Neural progenitor cell (in vitro differentiated cells): Measurements from ENCODE around the gene SHROOM3. TPM values are rescaled to one million over a fixed set of nuclear protein-coding genes. Genes with fewer than 3 reads are reported as not detected.

Source experiments
- DNase-seq: peaks from one replicate; pipeline ENCODE4 v3.0.0-alpha.2; 2016; ENCODE audit warnings: low spot score
- H2AFZ ChIP-seq: fragments of 200-600 bp; sonication (generic); replicated peaks from 2 replicates; pipeline ENCODE4 v1.6.1; 2016; ENCODE audit warnings: antibody characterized with exemption
- H3F3A ChIP-seq: fragments of 200-600 bp; sonication (generic); 2 replicates; pipeline ENCODE4 v1.6.1; 2016; ENCODE audit warnings: antibody characterized with exemption, low read depth
- H3K27ac ChIP-seq: fragments of 200-600 bp; sonication (generic); 2 replicates; pipeline ENCODE4 v1.5.1; 2016; ENCODE audit warnings: mild to moderate bottlenecking
- H3K27me3 ChIP-seq: fragments of 200-600 bp; sonication (generic); 2 replicates; pipeline ENCODE4 v1.6.1; 2016; ENCODE audit warnings: mild to moderate bottlenecking, moderate library complexity
- H3K36me3 ChIP-seq: fragments of 200-600 bp; sonication (generic); 2 replicates; pipeline ENCODE4 v1.5.1; 2016
- H3K4me1 ChIP-seq: fragments of 200-600 bp; sonication (generic); 2 replicates; pipeline ENCODE4 v1.6.1; 2016; ENCODE audit warnings: mixed run types
- H3K4me2 ChIP-seq: fragments of 200-600 bp; sonication (generic); 2 replicates; pipeline ENCODE4 v1.6.1; 2016
- H3K4me3 ChIP-seq: fragments of 200-600 bp; sonication (generic); 2 replicates; pipeline ENCODE4 v1.5.1; 2016
- H3K79me2 ChIP-seq: fragments of 200-600 bp; sonication (generic); 2 replicates; pipeline ENCODE4 v1.6.1; 2016; ENCODE audit warnings: low read depth
- H3K9ac ChIP-seq: fragments of 200-600 bp; sonication (generic); 2 replicates; pipeline ENCODE4 v1.6.1; 2016
- H3K9me3 ChIP-seq: fragments of 200-600 bp; sonication (generic); 2 replicates; pipeline ENCODE4 v1.5.1; 2016; ENCODE audit warnings: low read depth
- H4K20me1 ChIP-seq: fragments of 200-600 bp; sonication (generic); 2 replicates; pipeline ENCODE4 v1.6.1; 2016; ENCODE audit warnings: low read depth
- H3K27ac Mint-ChIP-seq: 3 replicates; pipeline ENCODE4 v1.8.0; 2021; ENCODE audit warnings: mixed read lengths
- H3K27me3 Mint-ChIP-seq: 2 replicates; pipeline ENCODE4 v1.8.0; 2022; ENCODE audit warnings: low read depth, mild to moderate bottlenecking, inconsistent platforms, moderate library complexity, mixed read lengths; ENCODE audit not compliant: insufficient read depth
- H3K36me3 Mint-ChIP-seq: 3 replicates; pipeline ENCODE4 v1.8.0; 2021; ENCODE audit warnings: mixed read lengths
- H3K4me1 Mint-ChIP-seq: 3 replicates; pipeline ENCODE4 v1.8.0; 2021; ENCODE audit warnings: mixed read lengths
- H3K4me3 Mint-ChIP-seq: 3 replicates; pipeline ENCODE4 v1.8.0; 2021; ENCODE audit warnings: mild to moderate bottlenecking, moderate library complexity, mixed read lengths
- H3K9me3 Mint-ChIP-seq: 3 replicates; pipeline ENCODE4 v1.8.0; 2020; ENCODE audit warnings: mixed read lengths
- CTCF ChIP-seq: fragments of 200-600 bp; sonication (generic); IDR thresholded peaks from 2 replicates; pipeline ENCODE4 v1.5.1; 2017; ENCODE audit warnings: antibody characterized with exemption, mild to moderate bottlenecking
- EZH2 ChIP-seq: fragments of 200-600 bp; sonication (generic); IDR thresholded peaks from 2 replicates; pipeline ENCODE4 v1.6.1; 2017; ENCODE audit warnings: antibody characterized with exemption, mild to moderate bottlenecking, moderate library complexity
- EZH2phosphoT487 ChIP-seq: fragments of 200-600 bp; sonication (generic); IDR thresholded peaks from 2 replicates; pipeline ENCODE4 v1.6.1; 2017; ENCODE audit warnings: antibody characterized with exemption
- total RNA-seq: library from RNA; depleted of rRNA; stranded (reverse); fragments of >200 nt; gene quantifications from 2 replicates; pipeline ENCODE4 v1.2.3, GENCODE V29; 2015; ENCODE audit warnings: low replicate concordance

SHROOM3 gene
- total RNA-seq, 1 donor from 2014 or later, result 36.6 TPM

GRCh38 chr4:76518241-76518640, 83.2 kb downstream of the SHROOM3 start:
- Mint-ChIP-seq H3K27ac (peak overlapping the region; percentile 1), H3K4me3 (no peak overlapping the region)
- H3K79me2 ChIP-seq, result peaks cover 77% of the 10 kb centered on the region

GRCh38 chr4:76523593-76523992, 88.6 kb downstream of the SHROOM3 start:
- Mint-ChIP-seq H3K27me3 (peaks cover 6% of the 10 kb centered on the region), H3K9me3 (no peaks in the 10 kb centered on the region), H3K4me1 (peaks cover 11% of the 10 kb centered on the region), H3K36me3 (peaks cover 35% of the 10 kb centered on the region), H3K27ac (no peak overlapping the region), H3K4me3 (no peak overlapping the region)
- Histone ChIP-seq H2AFZ (no peak overlapping the region), H3K4me1 (no peaks in the 10 kb centered on the region), H3K9me3 (no peaks in the 10 kb centered on the region), H3F3A (no peaks in the 10 kb centered on the region), H3K36me3 (no peaks in the 10 kb centered on the region), H3K9ac (no peak overlapping the region), H3K4me3 (no peak overlapping the region), H3K27ac (no peak overlapping the region), H3K79me2 (peaks cover 66% of the 10 kb centered on the region), H4K20me1 (peaks cover 33% of the 10 kb centered on the region), H3K27me3 (no peaks in the 10 kb centered on the region), H3K4me2 (no peak overlapping the region)
- TF ChIP-seq EZH2phosphoT487 (no peak), EZH2 (no peak), CTCF (no peak)
- DNase-seq, result no peak

More at GRCh38 chr4:76518241-76518640, 83.2 kb downstream of the SHROOM3 start:
- Histone ChIP-seq H3K9ac (no peak overlapping the region), H3K27me3 (no peaks in the 10 kb centered on the region), H3K9me3 (peaks cover 7% of the 10 kb centered on the region), H2AFZ (no peak overlapping the region), H3F3A (no peaks in the 10 kb centered on the region), H3K4me2 (no peak overlapping the region), H3K4me1 (no peaks in the 10 kb centered on the region), H3K4me3 (no peak overlapping the region), H3K27ac (no peak overlapping the region), H3K36me3 (no peaks in the 10 kb centered on the region), H4K20me1 (peaks cover 43% of the 10 kb centered on the region)
- Mint-ChIP-seq H3K27me3 (peaks cover 2% of the 10 kb centered on the region), H3K9me3 (peaks cover 11% of the 10 kb centered on the region), H3K36me3 (peaks cover 24% of the 10 kb centered on the region), H3K4me1 (peaks cover 14% of the 10 kb centered on the region)
- TF ChIP-seq CTCF (no peak), EZH2 (no peak), EZH2phosphoT487 (no peak)
- no peak for DNase-seq

- Mint-ChIP-seq H3K9me3 (no peaks in the 10 kb centered on the region), H3K27ac (no peak overlapping the region), H3K4me3 (no peak overlapping the region), H3K4me1 (peaks cover 6% of the 10 kb centered on the region), H3K27me3 (peaks cover 6% of the 10 kb centered on the region), H3K36me3 (peaks cover 44% of the 10 kb centered on the region)
- H3K4me3 ChIP-seq, result no peak overlapping the region
- no peaks in the 10 kb centered on the region for H3F3A ChIP-seq
- no peak overlapping the region for H3K9ac ChIP-seq
- H3K9me3 ChIP-seq, result no peaks in the 10 kb centered on the region
- no peaks in the 10 kb centered on the region for H3K27me3 ChIP-seq
- no peak overlapping the region for H3K27ac ChIP-seq
- H3K36me3 ChIP-seq, result no peaks in the 10 kb centered on the region
- no peaks in the 10 kb centered on the region for H3K4me1 ChIP-seq
- H2AFZ ChIP-seq, result no peak overlapping the region
- peaks cover 31% of the 10 kb centered on the region for H4K20me1 ChIP-seq
- DNase-seq, result no peak
- peaks cover 64% of the 10 kb centered on the region for H3K79me2 ChIP-seq
- no peak overlapping the region for H3K4me2 ChIP-seq
- TF ChIP-seq EZH2phosphoT487 (no peak), EZH2 (no peak), CTCF (no peak)
Observed at GRCh38 chr4:76525751-76526150, 90.7 kb downstream of the SHROOM3 start.
